ENCODE data around the gene PAEP.

- TF ChIP-seq CTCF (IDR thresholded peaks at IDR 0.05) (no peak), POLR2A (IDR thresholded peaks at IDR 0.05) (no peak)
Measured at GRCh38 chr9:135582966-135583687, 21.6 kb downstream of the PAEP start.
